Loucy (cell line): ENCODE measurements around the gene CCDC134.

Experiments
- CTCF ChIP-seq: fragments of 200-600 bp; sonication (generic); conservative IDR thresholded peaks from 2 replicates; pipeline ENCODE4 v1.5.1; 2014; ENCODE audit warnings: mild to moderate bottlenecking, antibody characterized with exemption, low read length
- EZH2phosphoT487 ChIP-seq: fragments of 200-600 bp; IDR thresholded peaks from 2 replicates; pipeline ENCODE4 v1.6.1; 2018; ENCODE audit warnings: antibody characterized with exemption, mild to moderate bottlenecking, moderate library complexity, borderline replicate concordance

- TF ChIP-seq CTCF = no peak
- TF ChIP-seq EZH2phosphoT487 = no peak
Observed at GRCh38 chr22:41787331-41787730, 13.1 kb upstream of the CCDC134 start.
